ENCODE data around the gene SMCR8. TPM values are rescaled to one million over a fixed set of nuclear protein-coding genes. Genes with fewer than 3 reads are reported as not detected.

Gene SMCR8
- total RNA-seq, 1 donor from 2014 or later = 30.1 TPM

- H3K27ac ChIP-seq = no peak overlapping the region
- intact Hi-C loops (cut with DNase I) = no loop called here
- H3K27me3 ChIP-seq (ENCODE audit: low read depth) = no peaks in the 10 kb centered on the region
- H3K9me3 ChIP-seq = no peaks in the 10 kb centered on the region
- DNase-seq = no peak
- H3K4me3 ChIP-seq = no peak overlapping the region
- no peak for TF ChIP-seq CTCF (IDR thresholded peaks at IDR 0.05)
- peaks cover 21% of the 10 kb centered on the region for H3K4me1 ChIP-seq
- H3K36me3 ChIP-seq = peaks cover 94% of the 10 kb centered on the region
- ATAC-seq = no peak
Measured at GRCh38 chr17:18324140-18325050, 9.3 kb downstream of the SMCR8 start.

- ATAC-seq = no peak
- H3K36me3 ChIP-seq = peaks cover 95% of the 10 kb centered on the region
- no peaks in the 10 kb centered on the region for H3K27me3 ChIP-seq (ENCODE audit: low read depth)
- no peak overlapping the region for H3K27ac ChIP-seq
- DNase-seq = no peak
- intact Hi-C loops (cut with DNase I) = no loop called here
- H3K9me3 ChIP-seq = no peaks in the 10 kb centered on the region
- peaks cover 4% of the 10 kb centered on the region for H3K4me1 ChIP-seq
- no peak overlapping the region for H3K4me3 ChIP-seq
- TF ChIP-seq CTCF (IDR thresholded peaks at IDR 0.05) = no peak
Measured at GRCh38 chr17:18326039-18326438, 10.9 kb downstream of the SMCR8 start.

GRCh38 chr17:18326572-18326971, 11.5 kb downstream of the SMCR8 start:
- intact Hi-C loops (cut with DNase I) = no loop called here
- no peak for DNase-seq
- no peak for TF ChIP-seq CTCF (IDR thresholded peaks at IDR 0.05)

GRCh38 chr17:18327093-18327492, 12.0 kb downstream of the SMCR8 start:
- peaks cover 98% of the 10 kb centered on the region for H3K36me3 ChIP-seq
- no peak overlapping the region for H3K27ac ChIP-seq
- TF ChIP-seq CTCF (IDR thresholded peaks at IDR 0.05) = no peak
- no peak for ATAC-seq
- H3K9me3 ChIP-seq = no peaks in the 10 kb centered on the region
- no peak for DNase-seq
- peaks cover 3% of the 10 kb centered on the region for H3K4me1 ChIP-seq
- intact Hi-C loops (cut with DNase I) = no loop called here
- no peaks in the 10 kb centered on the region for H3K27me3 ChIP-seq (ENCODE audit: low read depth)
- H3K4me3 ChIP-seq = no peak overlapping the region

More at GRCh38 chr17:18326572-18326971, 11.5 kb downstream of the SMCR8 start:
- peaks cover 95% of the 10 kb centered on the region for H3K36me3 ChIP-seq
- no peak overlapping the region for H3K27ac ChIP-seq
- H3K27me3 ChIP-seq (ENCODE audit: low read depth) = no peaks in the 10 kb centered on the region
- ATAC-seq = no peak
- peaks cover 3% of the 10 kb centered on the region for H3K4me1 ChIP-seq
- no peak overlapping the region for H3K4me3 ChIP-seq
- no peaks in the 10 kb centered on the region for H3K9me3 ChIP-seq

- ATAC-seq (no peak), DNase-seq (no peak)
- Histone ChIP-seq H3K9me3 (no peaks in the 10 kb centered on the region), H3K27me3 (ENCODE audit: low read depth) (no peaks in the 10 kb centered on the region), H3K27ac (no peak overlapping the region), H3K4me1 (peaks cover 3% of the 10 kb centered on the region), H3K36me3 (peaks cover 98% of the 10 kb centered on the region), H3K4me3 (no peak overlapping the region)
- intact Hi-C loops (cut with DNase I) = no loop called here
- TF ChIP-seq CTCF (IDR thresholded peaks at IDR 0.05) = no peak
Measured at GRCh38 chr17:18327556-18327955, 12.5 kb downstream of the SMCR8 start.

All from lower lobe of right lung (tissue), 2 donors.